Esophagus mucosa (tissue), 1 donor: ENCODE data around the gene S100A5. TPM values are rescaled to one million over a fixed set of nuclear protein-coding genes. Genes with fewer than 3 reads are reported as not detected.
"Not testable (repeated sequence)": the region's sequence is repeated elsewhere in the genome, so short reads cannot be mapped to it uniquely, and the experiment has no call there.

ENCODE experiments used
- ATAC-seq: fragments of 200-7000 bp; cut with Tn5 transposase; one replicate; pipeline ENCODE4 v1.9.1; 2020
- total RNA-seq: library from RNA; stranded (reverse); gene quantifications from one replicate; pipeline ENCODE4 v1.2.4, GENCODE V29; 2023
- donor health status: DM: yes; HTN: yes; CAD: no.

The S100A5 gene
- total RNA-seq, 1 donor from 2014 or later = not detected

DNA sequence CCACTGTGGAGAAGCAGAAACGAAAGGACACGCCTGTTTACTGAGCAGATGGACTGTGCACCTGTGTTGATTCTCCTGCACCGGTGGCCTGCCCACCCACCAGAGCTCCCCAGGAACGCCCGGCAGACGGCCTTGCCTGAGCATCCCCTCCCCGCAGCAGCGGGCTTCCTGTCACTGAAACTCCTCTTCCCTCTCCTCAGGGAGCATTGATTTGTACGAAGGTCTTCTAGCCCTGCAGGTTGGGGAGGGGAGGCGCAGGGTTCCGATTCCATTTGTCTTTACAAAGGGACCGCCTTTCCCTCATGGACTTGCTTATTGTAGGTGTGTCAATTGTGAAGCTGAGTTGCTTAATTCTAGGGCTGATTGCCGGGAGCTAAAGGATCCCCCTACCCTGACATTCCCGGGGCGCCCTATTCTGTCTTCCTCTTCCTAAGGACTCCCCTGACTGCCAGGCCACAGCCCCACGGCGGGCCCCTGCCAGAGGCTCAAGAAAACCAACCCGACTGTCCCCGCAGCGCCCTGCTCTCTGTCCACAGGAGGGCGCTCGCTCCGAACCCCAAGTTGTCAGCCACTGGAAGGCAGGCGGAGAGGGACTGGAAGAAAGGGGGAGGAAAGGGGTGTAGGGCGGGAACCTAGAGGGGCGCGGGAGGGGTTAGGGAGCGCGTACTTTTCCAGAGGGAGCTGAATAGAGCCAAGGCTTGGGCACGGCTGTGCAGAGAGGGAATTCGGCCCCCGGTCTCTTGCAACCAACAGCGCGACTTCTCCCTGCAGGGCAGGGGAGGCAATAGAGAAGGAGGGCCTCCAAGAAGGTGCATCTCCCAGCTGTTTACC lies 7.8 kb downstream of the S100A5 start:
- peak; percentile 47 for ATAC-seq

GRCh38 chr1:153532181-153532580 lies 8.6 kb downstream of the S100A5 start:
- ATAC-seq = no peak

DNA sequence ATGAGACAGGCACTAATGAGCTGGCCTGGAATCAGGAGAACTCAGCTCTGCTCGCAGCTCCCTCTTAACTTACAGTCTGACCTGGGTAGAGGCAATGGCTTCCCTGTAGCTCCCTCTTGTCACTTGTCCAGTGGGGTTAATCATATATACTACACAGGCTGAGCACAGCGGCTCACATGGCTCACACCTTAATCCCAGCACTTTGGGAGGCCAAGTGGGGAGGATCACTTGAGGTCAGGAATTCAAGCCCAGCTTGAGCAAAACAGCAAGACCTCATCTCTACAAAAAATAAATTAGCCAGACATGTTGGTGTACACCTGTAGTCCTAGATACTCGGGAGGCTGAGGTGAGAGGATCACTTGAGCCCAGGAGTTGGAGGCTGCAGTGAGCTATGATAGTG lies 9.1 kb downstream of the S100A5 start:
- ATAC-seq = no peak

GRCh38 chr1:153527683-153528040 lies 13.1 kb downstream of the S100A5 start:
- ATAC-seq = no peak

DNA sequence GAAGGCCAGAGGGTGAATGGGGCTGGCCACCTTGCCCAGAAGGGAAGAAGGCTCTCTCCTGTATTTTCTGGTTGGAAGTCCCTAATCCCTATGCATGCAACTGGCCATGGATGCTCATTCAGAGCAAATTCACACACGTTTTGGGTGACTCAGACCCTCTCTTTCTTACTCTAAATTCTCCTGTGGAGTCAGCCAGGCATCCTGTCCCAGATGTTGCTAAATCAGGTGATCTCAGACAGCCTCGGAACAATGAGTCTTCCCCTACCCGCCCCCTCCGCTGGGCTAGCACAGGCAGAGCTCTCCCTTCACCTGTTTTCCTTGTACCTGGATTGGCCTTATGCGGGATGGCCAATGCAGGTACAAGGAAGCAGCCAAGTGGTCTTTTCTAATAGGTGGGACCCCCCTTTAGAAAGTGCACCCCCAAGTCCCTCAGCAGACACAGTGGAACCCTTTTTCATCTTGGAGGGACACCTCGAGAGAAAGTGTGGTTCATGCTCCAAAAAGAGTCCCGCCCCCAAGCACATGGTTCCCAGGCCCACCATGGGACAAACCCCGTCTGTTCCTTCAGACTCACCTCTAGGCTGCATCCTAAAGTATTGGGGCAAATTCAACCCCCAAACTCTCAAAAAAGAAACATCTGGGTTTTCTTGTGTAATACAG lies 13.6 kb downstream of the S100A5 start:
- ATAC-seq = peak; percentile 92

- peak; percentile 68 for ATAC-seq
These were observed 14.6 kb downstream of the S100A5 start for GRCh38 chr1:153526132-153526543.

- ATAC-seq = peak; percentile 22
These were observed 15.5 kb downstream of the S100A5 start for GRCh38 chr1:153525088-153525728.

GRCh38 chr1:153522353-153523048 lies 18.2 kb downstream of the S100A5 start:
- ATAC-seq = not testable (repeated sequence)

DNA sequence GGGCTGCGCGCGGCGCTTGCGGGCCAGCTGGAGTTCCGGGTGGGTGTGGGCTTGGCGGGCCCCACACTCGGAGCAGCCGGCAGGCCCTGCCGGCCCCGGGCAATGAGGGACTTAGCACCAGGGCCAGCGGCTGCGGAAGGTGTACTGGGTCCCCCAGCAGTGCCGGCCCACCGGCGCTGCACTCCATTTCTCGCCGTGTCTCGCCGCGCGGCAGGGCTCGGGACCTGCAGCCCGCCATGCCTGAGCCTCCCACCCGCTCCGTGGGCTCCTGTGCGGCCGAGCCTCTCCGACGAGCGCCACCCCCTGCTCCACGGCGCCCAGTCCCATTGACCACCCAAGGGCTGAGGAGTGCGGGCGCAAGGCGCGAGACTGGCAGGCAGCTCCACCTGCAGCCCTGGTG lies 18.9 kb downstream of the S100A5 start:
- ATAC-seq = not testable (repeated sequence)

GRCh38 chr1:153520818-153521476 lies 19.8 kb downstream of the S100A5 start:
- ATAC-seq = no peak

DNA sequence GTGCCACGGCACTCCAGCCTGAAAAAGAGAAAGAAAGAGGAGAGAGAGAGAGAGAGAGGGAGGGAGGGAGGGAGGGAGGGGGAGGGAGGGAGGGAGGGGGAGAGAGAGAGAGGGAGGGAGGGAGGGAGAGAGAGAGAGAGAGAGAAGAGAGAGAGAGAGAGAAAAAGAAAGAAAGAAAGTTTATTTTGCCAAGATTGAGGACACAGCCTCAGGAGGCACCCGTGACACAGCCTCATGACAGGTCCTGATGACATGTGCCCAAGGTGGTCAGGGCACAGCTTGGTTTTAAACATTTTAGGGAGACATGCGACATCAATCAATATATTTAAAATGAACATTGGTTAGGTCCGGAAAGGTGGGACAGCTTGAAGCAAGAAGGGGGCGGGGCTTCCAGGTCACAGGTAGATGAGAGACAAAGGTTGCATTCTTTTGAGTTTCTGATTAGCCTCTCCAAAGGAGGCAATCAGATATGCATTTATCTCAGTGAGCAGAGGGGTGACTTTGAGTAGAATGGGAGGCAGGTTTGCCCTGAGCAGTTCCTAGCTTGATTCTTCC lies 20.5 kb downstream of the S100A5 start:
- ATAC-seq = not testable (repeated sequence)

DNA sequence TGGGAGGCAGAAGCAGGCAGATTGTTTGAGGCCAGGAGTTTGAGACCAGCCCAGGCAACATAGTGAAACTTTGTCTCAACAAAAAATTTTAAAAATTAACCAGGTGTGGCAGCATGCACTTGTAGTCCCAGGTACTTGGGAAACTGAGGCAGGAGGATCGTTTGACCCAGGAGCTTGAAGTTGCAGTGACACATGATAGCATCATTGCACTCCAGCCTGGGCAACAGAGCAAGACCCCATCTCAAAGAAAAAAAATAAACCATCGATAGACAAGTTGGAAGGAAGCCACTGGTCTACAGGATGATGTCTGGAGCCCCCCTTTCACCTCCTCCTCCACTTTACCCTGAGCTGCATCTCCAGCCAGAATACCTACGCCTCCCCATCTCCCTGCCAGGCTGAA lies 21.5 kb downstream of the S100A5 start:
- no peak for ATAC-seq

DNA sequence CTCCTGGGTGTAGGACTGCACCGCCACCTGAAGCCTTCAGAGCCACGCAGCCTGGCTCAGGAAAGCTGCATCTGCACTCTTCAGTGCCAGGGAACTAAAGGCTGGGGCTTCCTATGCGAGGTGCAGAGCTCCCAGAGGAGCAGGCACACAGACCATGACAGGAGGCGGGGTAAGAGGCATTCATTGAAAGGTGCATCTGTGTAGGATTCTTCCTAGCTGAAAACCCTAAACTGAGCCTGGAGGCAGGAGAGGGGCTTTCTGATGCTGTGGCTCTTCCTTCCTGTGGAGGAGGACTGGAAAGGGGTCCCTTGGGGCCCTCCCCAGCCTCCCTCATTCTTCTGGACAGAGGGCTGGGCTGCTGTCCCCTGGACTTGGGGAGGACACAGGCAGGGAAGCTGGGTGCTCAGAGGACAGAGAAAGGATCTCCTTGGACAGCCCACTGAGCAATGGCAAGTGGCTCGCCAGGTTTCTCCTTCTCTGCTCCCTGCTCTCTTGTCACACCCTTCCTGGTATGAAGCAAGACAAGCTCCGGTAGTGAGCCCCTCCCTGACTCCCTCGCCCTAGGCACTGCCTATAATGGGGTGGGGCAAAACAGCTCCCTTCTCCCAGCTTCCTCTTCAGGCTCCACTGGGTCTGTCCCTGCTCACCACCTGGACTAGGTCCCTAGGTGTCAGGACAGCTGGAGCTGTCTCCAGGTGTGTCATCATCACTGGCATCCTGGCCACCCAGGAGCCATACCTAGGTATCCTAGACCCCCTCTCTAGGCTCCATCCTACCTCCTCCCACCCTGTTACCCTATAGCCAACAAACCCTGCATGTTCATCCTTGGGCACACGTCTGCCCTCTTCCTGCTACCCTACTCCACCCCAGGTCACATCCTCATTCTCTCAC lies 25.0 kb downstream of the S100A5 start:
- ATAC-seq = peak; percentile 97

GRCh38 chr1:153513666-153514065 lies 27.1 kb downstream of the S100A5 start:
- ATAC-seq = no peak

- no peak for ATAC-seq
These were observed 27.7 kb downstream of the S100A5 start for GRCh38 chr1:153513023-153513422.

DNA sequence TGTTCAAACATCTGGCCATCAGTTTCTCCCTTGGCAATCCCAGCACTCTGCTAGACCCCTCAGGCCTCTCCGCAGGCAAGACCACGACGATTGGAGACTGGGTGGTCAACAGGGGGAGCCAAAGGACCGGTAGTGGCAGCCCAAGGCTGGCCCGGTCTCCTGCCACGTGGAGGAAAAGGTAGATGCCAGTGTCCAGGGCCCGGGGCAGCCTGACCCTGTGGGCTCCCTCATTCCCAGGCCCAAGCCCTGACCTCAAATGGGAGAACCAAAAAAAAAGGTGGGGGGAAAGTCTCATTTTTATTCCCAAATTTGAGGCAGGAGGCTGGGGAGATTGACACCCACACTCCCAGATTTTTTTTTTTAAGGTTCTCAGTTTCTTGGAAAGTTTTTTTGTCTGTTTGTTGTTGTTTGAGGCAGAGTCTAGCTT lies 29.7 kb downstream of the S100A5 start:
- peak; percentile 40 for ATAC-seq

DNA sequence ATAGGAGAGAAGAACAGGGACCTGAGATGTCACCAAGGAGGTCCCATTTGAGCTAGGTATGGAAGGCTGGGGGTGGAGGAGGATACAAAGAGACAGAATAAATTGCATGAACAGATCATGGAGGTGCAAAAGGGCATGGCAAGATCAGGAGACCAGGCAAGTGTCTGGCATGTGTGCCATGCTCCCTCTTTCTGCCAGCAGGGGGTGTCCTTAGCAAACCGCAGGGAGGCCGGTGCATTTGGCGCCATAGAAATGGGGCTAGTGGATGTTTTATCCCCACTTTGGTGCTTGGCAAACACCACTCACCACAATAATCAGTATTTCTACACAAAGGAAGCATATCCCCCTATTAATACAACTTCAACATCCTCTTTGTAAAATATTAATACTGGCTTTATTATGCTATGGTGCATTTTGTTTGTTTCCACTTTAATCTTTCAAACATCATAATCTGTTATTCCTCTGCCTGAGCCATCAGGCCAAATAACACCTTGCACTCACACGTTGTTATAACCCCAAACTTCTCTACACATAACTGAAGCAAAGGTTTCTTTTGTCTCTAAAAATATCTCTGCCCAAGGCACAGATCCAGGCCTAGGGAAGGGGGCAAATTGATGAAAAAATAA lies 30.9 kb downstream of the S100A5 start:
- peak; percentile 43 for ATAC-seq

DNA sequence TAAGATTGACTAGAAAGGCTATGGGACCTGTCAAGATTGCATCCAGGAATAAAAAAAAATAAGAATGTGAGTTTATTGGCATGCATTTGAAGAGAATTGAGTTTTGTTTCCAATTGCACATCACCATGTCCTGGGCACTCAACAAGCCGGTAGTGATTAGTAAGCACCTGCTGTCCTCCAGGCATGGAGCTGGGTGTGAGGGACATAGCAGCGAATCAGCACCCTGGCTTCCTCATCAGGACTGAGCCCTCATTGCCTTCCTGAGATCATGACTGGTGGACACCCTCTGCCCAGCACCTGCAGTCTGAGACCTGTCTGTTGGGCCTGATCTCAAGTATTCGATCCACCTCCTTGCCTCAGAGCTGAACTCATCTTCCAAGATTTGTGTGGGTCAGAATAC lies 31.7 kb downstream of the S100A5 start:
- peak; percentile 53 for ATAC-seq

DNA sequence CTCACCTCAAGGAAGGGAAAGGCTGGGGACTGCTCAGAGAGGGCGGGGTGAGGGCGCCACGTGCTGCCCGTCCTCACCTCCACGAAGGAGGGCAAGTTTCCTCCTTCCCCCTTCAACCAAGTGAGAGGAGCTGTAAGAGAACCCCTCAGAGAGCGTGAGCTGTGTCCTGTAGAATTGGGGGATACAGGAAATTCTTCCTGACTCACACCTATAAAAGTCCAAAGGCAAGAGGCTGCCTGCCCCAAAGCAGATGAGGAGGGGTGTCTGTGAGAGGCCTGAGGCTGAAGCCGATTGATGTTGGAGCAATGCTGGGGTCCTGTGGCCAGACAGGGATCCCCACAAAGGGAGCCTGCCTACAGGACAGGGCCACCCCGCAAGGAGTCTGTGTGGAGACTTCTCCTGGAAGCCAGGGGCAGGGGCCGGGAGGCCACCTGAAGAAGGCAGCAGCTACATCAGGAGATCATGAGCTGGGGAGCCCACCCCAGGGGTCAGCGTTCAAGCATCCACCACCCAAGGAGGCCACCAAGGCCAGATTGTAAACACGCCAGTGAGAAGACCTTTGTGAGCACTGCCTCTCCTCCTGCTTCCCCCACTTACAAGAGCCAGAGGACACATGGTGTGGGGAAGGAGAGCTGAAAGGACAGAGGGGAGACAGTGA lies 32.7 kb downstream of the S100A5 start:
- ATAC-seq = no peak
